Measurements from ENCODE around the gene MXD1.
A peak's percentile ranks its signal among the peaks of the same experiment; 100 is the strongest.

MXD1 gene

DNA sequence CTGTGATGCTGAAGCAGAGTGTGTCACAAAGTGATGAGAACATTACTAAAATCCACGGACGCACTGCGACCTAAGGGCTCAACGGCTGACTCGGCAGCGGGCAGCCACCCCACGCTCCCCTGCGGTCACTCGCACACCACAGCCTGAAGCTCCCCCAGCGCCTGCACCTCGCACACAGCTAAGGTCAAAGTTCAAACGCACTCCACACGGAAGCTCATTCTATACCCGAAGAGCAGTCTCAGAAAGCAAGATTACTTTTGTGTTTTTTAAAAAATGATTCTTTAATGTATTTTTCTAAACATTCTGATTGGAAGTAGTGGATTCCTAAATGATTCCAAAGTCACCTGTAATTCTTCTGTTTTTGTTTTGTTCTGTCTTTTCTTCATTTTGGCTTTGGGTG is 24.8 kb downstream of the MXD1 start:
- WGBS, 2 donors (ENCODE audit: extremely low coverage in 2 of 2, insufficient read length in 2 of 2, insufficient replicate concordance in 1 of 2) = no CpG with 5 or more reads among the region's 14 CpGs
- no peak overlapping the region for H2AK5ac ChIP-seq (ENCODE audit: low read depth, low read length)
- H3K27ac ChIP-seq (replicated peaks; ENCODE audit: low read length) = no peak overlapping the region

DNA sequence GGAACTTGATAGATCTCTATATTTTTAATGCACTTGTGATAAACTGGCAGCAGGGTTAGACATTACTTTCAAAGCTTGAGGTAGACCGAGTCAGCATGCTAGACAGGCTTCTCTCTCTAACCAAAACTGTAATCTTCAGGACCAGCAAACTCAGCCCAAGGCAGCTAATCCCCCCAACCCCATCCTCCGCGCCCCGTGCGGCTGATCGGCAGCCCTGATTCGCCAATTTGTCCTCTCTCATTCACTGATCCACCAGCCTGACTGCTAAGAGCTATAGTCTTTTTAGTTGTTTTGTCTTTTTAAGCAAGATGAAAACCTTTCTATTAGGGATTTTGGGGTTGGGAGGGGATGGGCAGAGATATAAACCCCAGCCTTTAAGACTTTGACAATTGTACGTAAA is 25.8 kb downstream of the MXD1 start:
- H2BK120ac ChIP-seq (ENCODE audit: low read depth, low read length) = no peak overlapping the region
- no CpG with 5 or more reads among the region's 8 CpGs for WGBS, 2 donors (ENCODE audit: extremely low coverage in 2 of 2, insufficient read length in 2 of 2, insufficient replicate concordance in 1 of 2)
- no peak overlapping the region for H3K27ac ChIP-seq (replicated peaks; ENCODE audit: low read length)
- H2BK5ac ChIP-seq (ENCODE audit: low read length) = no peak overlapping the region
- no peak overlapping the region for H3K14ac ChIP-seq (ENCODE audit: low read length)
- H3K9ac ChIP-seq (ENCODE audit: low read depth, low read length, poor library complexity) = no peak overlapping the region
- H2BK15ac ChIP-seq (ENCODE audit: low read length) = no peak overlapping the region
- no peak overlapping the region for H3K23ac ChIP-seq (ENCODE audit: low read depth, low read length, poor library complexity)
- H3K27me3 ChIP-seq (ENCODE audit: control insufficient read depth in 3 of 3, insufficient read depth in 3 of 3, low read depth in 1 of 3, low read length in 3 of 3) = no peaks in the 10 kb centered on the region
- H4K91ac ChIP-seq (ENCODE audit: low read depth, low read length, poor library complexity) = no peak overlapping the region
- DNase-seq (ENCODE audit: low spot score) = peak; percentile 17
- peaks cover 0 to 1% of the 10 kb centered on the region in 2 donors for H3K9me3 ChIP-seq (replicated peaks in 1 of 2; ENCODE audit: control insufficient read depth in 2 of 2, insufficient read depth in 1 of 2, low read depth in 1 of 2, low read length in 2 of 2)
- no peak overlapping the region for H2AFZ ChIP-seq (ENCODE audit: low read length)
- H2AK5ac ChIP-seq (ENCODE audit: low read depth, low read length) = no peak overlapping the region
- no peak overlapping the region for H3K4ac ChIP-seq (ENCODE audit: low read length)
- H3K4me1 ChIP-seq (ENCODE audit: control insufficient read depth in 2 of 2, insufficient read depth in 1 of 2, low read depth in 1 of 2, low read length in 2 of 2) = peaks cover 12 to 13% of the 10 kb centered on the region in 2 donors
- H4K8ac ChIP-seq (ENCODE audit: low read depth, low read length) = no peak overlapping the region
- H3K79me1 ChIP-seq (ENCODE audit: low read depth, low read length) = no peaks in the 10 kb centered on the region
- H2BK12ac ChIP-seq (ENCODE audit: low read length) = no peak overlapping the region
- H3K18ac ChIP-seq (ENCODE audit: low read length) = no peak overlapping the region
- no peak overlapping the region for H3K4me3 ChIP-seq (ENCODE audit: low read length in 2 of 2)
- no peak overlapping the region for H3K4me2 ChIP-seq (ENCODE audit: insufficient read depth, low read length, poor library complexity, severe bottlenecking)
- H3K36me3 ChIP-seq (replicated peaks in 1 of 2; ENCODE audit: control insufficient read depth in 2 of 2, insufficient read depth in 2 of 2, low read length in 2 of 2) = peaks cover 7 to 35% of the 10 kb centered on the region in 2 donors

More for the DNA sequence above, 24.8 kb downstream of the MXD1 start:
- peak overlapping the region; percentile 15 for H2AFZ ChIP-seq (ENCODE audit: low read length)
- no peak overlapping the region for H2BK5ac ChIP-seq (ENCODE audit: low read length)
- H3K36me3 ChIP-seq (replicated peaks in 1 of 2; ENCODE audit: control insufficient read depth in 2 of 2, insufficient read depth in 2 of 2, low read length in 2 of 2) = peaks cover 11 to 44% of the 10 kb centered on the region in 2 donors
- H3K4me2 ChIP-seq (ENCODE audit: insufficient read depth, low read length, poor library complexity, severe bottlenecking) = no peak overlapping the region
- peaks cover 0 to 1% of the 10 kb centered on the region in 2 donors for H3K9me3 ChIP-seq (replicated peaks in 1 of 2; ENCODE audit: control insufficient read depth in 2 of 2, insufficient read depth in 1 of 2, low read depth in 1 of 2, low read length in 2 of 2)
- H2BK120ac ChIP-seq (ENCODE audit: low read depth, low read length) = no peak overlapping the region
- no peaks in the 10 kb centered on the region for H3K79me1 ChIP-seq (ENCODE audit: low read depth, low read length)
- H3K4me1 ChIP-seq (ENCODE audit: control insufficient read depth in 2 of 2, insufficient read depth in 1 of 2, low read depth in 1 of 2, low read length in 2 of 2) = peaks cover 12 to 13% of the 10 kb centered on the region in 2 donors
- DNase-seq (ENCODE audit: low spot score) = no peak
- H2BK15ac ChIP-seq (ENCODE audit: low read length) = no peak overlapping the region
- H3K23ac ChIP-seq (ENCODE audit: low read depth, low read length, poor library complexity) = no peak overlapping the region
- no peaks in the 10 kb centered on the region for H3K27me3 ChIP-seq (ENCODE audit: control insufficient read depth in 3 of 3, insufficient read depth in 3 of 3, low read depth in 1 of 3, low read length in 3 of 3)
- H3K14ac ChIP-seq (ENCODE audit: low read length) = no peak overlapping the region
- H2BK12ac ChIP-seq (ENCODE audit: low read length) = no peak overlapping the region
- H3K4me3 ChIP-seq (ENCODE audit: low read length in 2 of 2) = no peak overlapping the region
- no peak overlapping the region for H4K8ac ChIP-seq (ENCODE audit: low read depth, low read length)
- H3K4ac ChIP-seq (ENCODE audit: low read length) = no peak overlapping the region
- H3K18ac ChIP-seq (ENCODE audit: low read length) = peak overlapping the region; percentile 68
- H3K9ac ChIP-seq (ENCODE audit: low read depth, low read length, poor library complexity) = no peak overlapping the region
- H4K91ac ChIP-seq (ENCODE audit: low read depth, low read length, poor library complexity) = no peak overlapping the region

GRCh38 chr2:69943000-69943842 is 28.3 kb downstream of the MXD1 start:
- Histone ChIP-seq H3K27me3 (ENCODE audit: control insufficient read depth in 3 of 3, insufficient read depth in 3 of 3, low read depth in 1 of 3, low read length in 3 of 3) (no peaks in the 10 kb centered on the region), H3K14ac (ENCODE audit: low read length) (peak overlapping the region; percentile 11), H3K18ac (ENCODE audit: low read length) (peak overlapping the region; percentile 21), H3K27ac (replicated peaks; ENCODE audit: low read length) (no peak overlapping the region), H3K4me1 (ENCODE audit: control insufficient read depth in 2 of 2, insufficient read depth in 1 of 2, low read depth in 1 of 2, low read length in 2 of 2) (peaks cover 12 to 13% of the 10 kb centered on the region in 2 donors), H3K9ac (ENCODE audit: low read depth, low read length, poor library complexity) (no peak overlapping the region), H3K4me3 (ENCODE audit: low read length in 2 of 2) (no peak overlapping the region), H4K91ac (ENCODE audit: low read depth, low read length, poor library complexity) (no peak overlapping the region), H4K8ac (ENCODE audit: low read depth, low read length) (no peak overlapping the region), H3K79me1 (ENCODE audit: low read depth, low read length) (no peaks in the 10 kb centered on the region), H3K23ac (ENCODE audit: low read depth, low read length, poor library complexity) (peak overlapping the region; percentile 21), H2BK120ac (ENCODE audit: low read depth, low read length) (no peak overlapping the region), H2AFZ (ENCODE audit: low read length) (no peak overlapping the region), H3K4me2 (ENCODE audit: insufficient read depth, low read length, poor library complexity, severe bottlenecking) (no peak overlapping the region), H3K36me3 (replicated peaks in 1 of 2; ENCODE audit: control insufficient read depth in 2 of 2, insufficient read depth in 2 of 2, low read length in 2 of 2) (peaks cover 0 to 13% of the 10 kb centered on the region in 2 donors), H2BK5ac (ENCODE audit: low read length) (no peak overlapping the region), H2BK15ac (ENCODE audit: low read length) (no peak overlapping the region), H2AK5ac (ENCODE audit: low read depth, low read length) (peak overlapping the region; percentile 5), H3K9me3 (replicated peaks in 1 of 2; ENCODE audit: control insufficient read depth in 2 of 2, insufficient read depth in 1 of 2, low read depth in 1 of 2, low read length in 2 of 2) (peaks cover 0 to 1% of the 10 kb centered on the region in 2 donors), H2BK12ac (ENCODE audit: low read length) (no peak overlapping the region), H3K4ac (ENCODE audit: low read length) (no peak overlapping the region)
- DNase-seq (ENCODE audit: low spot score) = no peak
- WGBS, 2 donors (ENCODE audit: extremely low coverage in 2 of 2, insufficient read length in 2 of 2, insufficient replicate concordance in 1 of 2) = no CpG with 5 or more reads among the region's 11 CpGs

- H3K9me3 ChIP-seq (replicated peaks in 1 of 2; ENCODE audit: control insufficient read depth in 2 of 2, insufficient read depth in 1 of 2, low read depth in 1 of 2, low read length in 2 of 2) = peaks cover 0 to 1% of the 10 kb centered on the region in 2 donors
- no peaks in the 10 kb centered on the region for H3K79me1 ChIP-seq (ENCODE audit: low read depth, low read length)
- H3K9ac ChIP-seq (ENCODE audit: low read depth, low read length, poor library complexity) = no peak overlapping the region
- no peak overlapping the region for H2AFZ ChIP-seq (ENCODE audit: low read length)
- no peak overlapping the region for H3K4me2 ChIP-seq (ENCODE audit: insufficient read depth, low read length, poor library complexity, severe bottlenecking)
- no peak for DNase-seq (ENCODE audit: low spot score)
- H3K18ac ChIP-seq (ENCODE audit: low read length) = peak overlapping the region; percentile 9
- peaks cover 0 to 6% of the 10 kb centered on the region in 2 donors for H3K36me3 ChIP-seq (replicated peaks in 1 of 2; ENCODE audit: control insufficient read depth in 2 of 2, insufficient read depth in 2 of 2, low read length in 2 of 2)
- H2BK5ac ChIP-seq (ENCODE audit: low read length) = no peak overlapping the region
- H4K8ac ChIP-seq (ENCODE audit: low read depth, low read length) = no peak overlapping the region
- no peak overlapping the region for H3K14ac ChIP-seq (ENCODE audit: low read length)
- H4K91ac ChIP-seq (ENCODE audit: low read depth, low read length, poor library complexity) = no peak overlapping the region
- H3K4me1 ChIP-seq (ENCODE audit: control insufficient read depth in 2 of 2, insufficient read depth in 1 of 2, low read depth in 1 of 2, low read length in 2 of 2) = peaks cover 13 to 15% of the 10 kb centered on the region in 2 donors
- no peak overlapping the region for H2BK120ac ChIP-seq (ENCODE audit: low read depth, low read length)
- H3K27ac ChIP-seq (replicated peaks; ENCODE audit: low read length) = no peak overlapping the region
- no peak overlapping the region for H2AK5ac ChIP-seq (ENCODE audit: low read depth, low read length)
- H3K4ac ChIP-seq (ENCODE audit: low read length) = no peak overlapping the region
- H2BK15ac ChIP-seq (ENCODE audit: low read length) = no peak overlapping the region
- no peak overlapping the region for H2BK12ac ChIP-seq (ENCODE audit: low read length)
- H3K27me3 ChIP-seq (ENCODE audit: control insufficient read depth in 3 of 3, insufficient read depth in 3 of 3, low read depth in 1 of 3, low read length in 3 of 3) = no peaks in the 10 kb centered on the region
- H3K4me3 ChIP-seq (ENCODE audit: low read length in 2 of 2) = no peak overlapping the region
- H3K23ac ChIP-seq (ENCODE audit: low read depth, low read length, poor library complexity) = no peak overlapping the region
- no CpG with 5 or more reads among the region's 9 CpGs for WGBS, 2 donors (ENCODE audit: extremely low coverage in 2 of 2, insufficient read length in 2 of 2, insufficient replicate concordance in 1 of 2)
Measured at GRCh38 chr2:69943843-69944525, 29.1 kb downstream of the MXD1 start.

Data from neuronal stem cell (in vitro differentiated cells).